PC-3 (cell line): Measurements from ENCODE around the gene ZP1.

Experiments used
- CTCF ChIP-seq: fragments of 300-600 bp; sonication (generic); conservative IDR thresholded peaks from 2 replicates; pipeline ENCODE4 v1.5.1; 2017; ENCODE audit warnings: antibody characterized with exemption, low read depth, mild to moderate bottlenecking, low read length
- EZH2 ChIP-seq: fragments of 300-600 bp; sonication (generic); IDR thresholded peaks from one replicate; pipeline ENCODE4 v1.6.1; 2017; ENCODE audit warnings: antibody characterized with exemption, mild to moderate bottlenecking, low read length; ENCODE audit not compliant: unreplicated experiment

DNA sequence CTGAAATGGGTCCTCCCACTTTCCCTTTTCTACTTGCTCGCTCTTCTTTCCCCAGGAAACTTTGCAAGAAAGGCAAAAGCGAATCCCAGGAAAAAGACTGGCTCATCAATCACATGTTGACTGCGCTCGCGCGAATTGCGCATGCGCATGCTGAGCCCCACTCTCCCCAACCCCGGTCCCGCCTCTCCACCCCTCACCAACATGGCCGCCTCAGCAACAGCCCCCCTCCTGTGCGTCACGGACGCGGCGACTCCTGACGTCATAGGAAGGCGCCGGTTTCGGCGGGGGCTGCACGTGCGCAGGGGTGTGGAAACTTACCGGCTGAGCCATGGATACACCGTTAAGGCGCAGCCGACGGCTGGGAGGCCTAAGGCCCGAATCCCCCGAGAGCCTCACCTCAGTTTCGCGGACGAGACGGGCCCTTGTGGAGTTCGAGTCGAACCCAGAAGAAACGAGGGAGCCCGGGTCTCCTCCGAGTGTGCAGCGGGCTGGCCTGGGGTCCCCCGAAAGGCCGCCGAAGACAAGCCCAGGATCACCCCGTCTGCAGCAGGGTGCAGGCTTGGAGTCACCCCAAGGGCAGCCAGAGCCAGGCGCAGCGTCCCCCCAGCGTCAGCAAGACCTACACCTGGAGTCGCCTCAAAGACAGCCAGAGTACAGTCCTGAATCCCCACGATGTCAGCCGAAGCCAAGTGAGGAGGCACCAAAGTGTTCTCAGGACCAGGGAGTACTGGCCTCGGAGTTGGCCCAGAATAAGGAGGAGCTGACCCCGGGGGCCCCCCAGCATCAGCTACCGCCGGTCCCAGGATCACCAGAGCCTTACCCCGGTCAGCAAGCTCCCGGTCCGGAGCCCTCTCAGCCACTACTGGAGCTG is 25.3 kb upstream of the ZP1 start, which contains the start of gene CCDC86:
- TF ChIP-seq EZH2 (no peak), CTCF (no peak)
